HUDEP-2 (cell line): ENCODE data around the gene MPL.

Source experiments
- DNase-seq, 76 experiments: peaks; one replicate each; lab custom pipeline; 2025; ENCODE audit not compliant: unreplicated experiment in 76 of 76; lab: John Stamatoyannopoulos, UW

Gene MPL

DNA sequence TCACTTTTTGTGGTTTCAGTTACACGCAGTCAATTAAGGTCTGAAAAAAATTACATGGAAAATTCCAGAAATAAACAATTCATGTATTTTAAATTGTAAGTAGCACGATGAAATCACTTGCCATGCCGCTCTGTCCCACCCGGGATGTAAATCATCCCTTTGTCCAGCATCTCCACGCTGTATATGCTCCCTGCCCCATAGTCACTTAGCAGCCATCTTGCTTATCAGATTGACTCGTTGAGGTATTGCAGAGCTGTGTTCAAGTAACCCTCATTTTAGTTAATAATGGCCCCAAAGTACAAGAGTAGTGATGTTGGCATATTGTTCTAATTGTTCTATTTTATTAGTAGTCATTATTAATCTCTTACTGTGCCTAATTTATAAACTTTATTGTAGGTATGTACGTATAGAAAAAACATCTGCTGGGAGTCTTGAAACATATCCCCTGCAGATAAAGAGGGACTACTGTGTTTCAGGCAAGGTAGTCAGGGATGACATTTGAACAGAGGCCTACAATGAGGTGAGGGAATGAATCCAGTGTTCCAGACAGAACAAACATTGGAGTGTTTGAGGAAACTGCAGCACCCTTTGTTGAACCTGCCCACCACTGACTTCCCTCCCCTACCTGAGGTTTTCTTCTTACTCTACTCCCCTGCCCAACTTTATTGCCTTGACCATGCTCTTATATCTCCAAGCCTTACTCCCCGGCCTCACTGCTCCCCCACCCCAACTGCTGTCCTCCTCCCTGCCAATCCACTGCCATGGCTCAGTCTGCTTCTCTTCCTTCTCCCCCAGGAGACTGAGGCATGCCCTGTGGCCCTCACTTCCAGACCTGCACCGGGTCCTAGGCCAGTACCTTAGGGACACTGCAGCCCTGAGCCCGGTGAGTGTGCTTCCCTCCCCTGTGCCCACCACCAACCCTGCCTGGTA is 14.1 kb downstream of the MPL start:
- no peak for DNase-seq

DNA sequence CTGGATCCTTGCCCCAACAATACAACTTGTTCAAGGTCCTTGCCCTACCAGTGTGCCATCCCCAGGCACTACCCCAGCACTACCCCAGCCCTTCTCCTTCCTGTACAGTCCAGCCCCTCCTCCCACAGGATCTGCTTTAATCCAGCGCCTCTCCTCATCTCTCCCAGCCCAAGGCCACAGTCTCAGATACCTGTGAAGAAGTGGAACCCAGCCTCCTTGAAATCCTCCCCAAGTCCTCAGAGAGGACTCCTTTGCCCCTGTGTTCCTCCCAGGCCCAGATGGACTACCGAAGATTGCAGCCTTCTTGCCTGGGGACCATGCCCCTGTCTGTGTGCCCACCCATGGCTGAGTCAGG is 14.7 kb downstream of the MPL start:
- DNase-seq: no peak

DNA sequence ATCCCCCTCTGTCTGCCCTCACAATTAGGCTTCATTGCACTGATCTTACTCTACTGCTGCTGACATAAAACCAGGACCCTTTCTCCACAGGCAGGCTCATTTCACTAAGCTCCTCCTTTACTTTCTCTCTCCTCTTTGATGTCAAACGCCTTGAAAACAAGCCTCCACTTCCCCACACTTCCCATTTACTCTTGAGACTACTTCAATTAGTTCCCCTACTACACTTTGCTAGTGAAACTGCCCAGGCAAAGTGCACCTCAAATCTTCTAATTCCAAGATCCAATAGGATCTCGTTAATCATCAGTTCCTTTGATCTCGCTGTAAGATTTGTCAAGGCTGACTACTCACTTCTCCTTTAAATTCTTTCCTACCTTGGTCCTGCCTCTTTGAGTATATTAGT is 15.3 kb downstream of the MPL start:
- no peak for DNase-seq

DNA sequence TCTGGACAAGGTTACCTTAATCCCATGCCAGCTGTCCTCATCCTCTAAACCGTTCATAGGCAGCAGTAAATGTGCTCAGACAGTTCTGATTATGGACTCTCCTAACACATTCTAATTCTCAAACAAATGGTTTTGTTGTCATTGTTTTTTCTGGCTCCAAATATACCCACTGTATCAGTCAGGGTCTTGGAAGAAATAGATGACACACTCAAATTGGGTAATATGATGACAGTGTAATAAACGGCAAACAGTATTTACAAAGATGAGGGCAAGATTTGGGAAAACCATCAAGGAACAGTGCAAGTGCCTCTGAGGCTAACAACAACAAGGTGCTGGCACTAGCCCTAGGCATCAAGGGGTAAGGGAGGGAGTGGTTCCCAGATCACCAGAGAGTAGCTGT is 16.9 kb downstream of the MPL start:
- DNase-seq: no peak

DNA sequence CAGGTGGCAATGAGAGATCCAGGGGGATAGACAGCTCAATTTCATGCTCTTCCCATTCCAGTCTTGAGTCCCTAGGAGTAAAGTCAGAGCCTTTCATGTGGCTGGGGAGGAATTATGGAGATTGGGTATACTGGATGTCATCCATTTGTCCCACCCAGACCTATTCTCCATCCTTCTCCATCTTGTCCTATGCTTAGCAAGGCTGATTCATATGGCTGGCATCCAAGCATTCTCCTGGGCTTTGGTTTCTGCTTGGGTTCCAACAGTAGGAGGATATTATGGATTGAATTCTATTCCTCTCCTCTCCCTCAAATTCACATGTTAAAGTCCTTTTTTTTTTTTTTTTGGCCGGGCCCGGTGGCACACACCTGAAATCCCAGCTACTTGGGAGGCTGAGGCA is 17.3 kb downstream of the MPL start:
- DNase-seq: no peak

DNA sequence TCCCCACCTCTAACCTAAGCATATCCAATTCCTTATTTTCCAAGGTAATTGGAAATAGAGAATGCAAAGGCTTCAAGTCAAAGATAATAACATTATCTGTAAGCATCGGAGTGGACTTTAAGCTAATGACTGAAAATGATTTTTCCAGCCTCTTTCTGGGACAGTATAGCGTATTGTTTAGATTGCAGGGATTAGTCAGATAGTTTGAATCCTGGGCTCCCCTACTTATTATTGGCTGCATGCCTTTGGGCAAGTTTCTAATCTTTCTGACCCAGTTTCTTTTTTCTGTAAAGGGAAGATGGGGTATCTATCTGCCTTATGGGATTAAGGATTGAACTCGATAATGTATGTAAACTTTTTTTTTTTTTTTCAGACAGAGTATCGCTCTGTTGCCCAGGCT is 19.6 kb downstream of the MPL start:
- no peak for DNase-seq

DNA sequence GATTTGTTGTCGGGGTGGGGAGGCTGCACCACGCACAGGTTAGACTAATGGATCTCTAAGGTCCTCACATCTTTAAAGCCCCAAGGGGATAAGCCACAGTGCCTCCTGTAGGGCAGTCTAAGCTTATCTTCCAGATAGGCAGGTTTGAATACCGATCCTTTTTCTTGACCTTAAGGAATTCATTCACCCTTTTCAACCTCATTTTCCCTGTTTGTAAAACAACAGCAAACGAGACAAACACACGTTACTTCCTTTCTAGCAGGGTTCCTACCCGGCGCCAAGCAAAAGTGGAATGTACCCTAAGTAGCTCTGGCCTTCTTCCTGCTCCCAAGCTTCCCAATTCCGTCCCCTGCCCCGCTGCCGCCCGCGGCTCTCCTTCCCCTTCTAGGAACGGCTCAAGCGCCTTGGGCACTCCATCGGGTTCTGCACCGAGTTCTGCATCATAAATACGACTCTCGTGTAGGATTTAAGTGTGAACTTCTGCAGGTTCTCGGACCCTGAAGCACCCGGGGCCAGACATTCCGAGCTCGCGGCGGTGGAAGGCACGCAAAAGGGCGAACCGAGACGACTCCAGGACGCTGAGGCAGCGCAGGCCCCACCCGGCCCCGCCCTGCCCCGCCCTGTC is 20.6 kb downstream of the MPL start:
- DNase-seq: peak in 25 of 76 experiments; percentile 3 to 72 (median 27)

DNA sequence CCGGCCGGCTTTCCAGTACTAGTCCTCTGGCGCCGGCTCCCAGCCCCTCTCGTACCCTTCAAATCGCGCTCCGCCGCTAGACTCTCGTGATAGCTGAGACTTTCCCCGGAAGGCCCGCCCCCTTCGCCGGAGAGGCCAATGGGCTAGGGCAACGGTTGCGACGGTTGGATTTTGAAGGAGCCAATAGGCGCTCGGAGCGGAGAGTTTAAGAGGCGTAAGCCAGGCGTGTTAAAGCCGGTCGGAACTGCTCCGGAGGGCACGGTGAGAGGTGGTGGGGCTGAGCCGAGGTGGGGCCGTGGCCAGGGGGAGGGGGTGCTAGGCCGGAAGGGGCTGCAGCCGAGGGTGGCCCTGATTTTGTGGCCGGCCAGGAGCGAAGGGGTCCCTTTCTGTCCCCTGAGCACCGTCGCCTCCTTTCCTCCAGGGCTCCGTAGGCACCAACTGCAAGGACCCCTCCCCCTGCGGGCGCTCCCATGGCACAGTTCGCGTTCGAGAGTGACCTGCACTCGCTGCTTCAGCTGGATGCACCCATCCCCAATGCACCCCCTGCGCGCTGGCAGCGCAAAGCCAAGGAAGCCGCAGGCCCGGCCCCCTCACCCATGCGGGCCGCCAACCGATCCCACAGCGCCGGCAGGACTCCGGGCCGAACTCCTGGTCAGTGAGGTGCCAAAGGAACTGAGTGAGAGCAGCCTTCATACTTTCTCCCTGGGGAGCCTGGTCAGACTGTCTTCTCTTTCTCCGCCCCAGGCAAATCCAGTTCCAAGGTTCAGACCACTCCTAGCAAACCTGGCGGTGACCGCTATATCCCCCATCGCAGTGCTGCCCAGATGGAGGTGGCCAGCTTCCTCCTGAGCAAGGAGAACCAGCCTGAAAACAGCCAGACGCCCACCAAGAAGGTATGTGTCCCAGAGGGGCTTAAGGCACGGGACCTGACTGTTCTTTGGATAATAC is 21.4 kb downstream of the MPL start, which contains the start of gene CDC20:
TSS of gene CDC20 (plus strand) at position 236 of the 948 bp plus-strand sequence. CDS start at position 471, 235 bp downstream.
- peak in 75 of 76 experiments; percentile 60 to 98 (median 96) for DNase-seq

DNA sequence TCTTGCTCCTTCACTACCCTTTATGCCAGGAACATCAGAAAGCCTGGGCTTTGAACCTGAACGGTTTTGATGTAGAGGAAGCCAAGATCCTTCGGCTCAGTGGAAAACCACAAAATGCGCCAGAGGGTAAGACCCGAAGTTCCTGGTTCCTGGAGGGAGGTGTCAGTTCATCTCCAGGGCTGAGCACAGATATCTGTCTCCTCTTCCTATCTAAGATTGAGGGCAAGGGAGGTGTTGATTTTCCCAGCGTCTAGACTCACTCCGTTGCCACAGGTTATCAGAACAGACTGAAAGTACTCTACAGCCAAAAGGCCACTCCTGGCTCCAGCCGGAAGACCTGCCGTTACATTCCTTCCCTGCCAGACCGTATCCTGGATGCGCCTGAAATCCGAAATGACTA is 22.1 kb downstream of the MPL start:
- no peak for DNase-seq

DNA sequence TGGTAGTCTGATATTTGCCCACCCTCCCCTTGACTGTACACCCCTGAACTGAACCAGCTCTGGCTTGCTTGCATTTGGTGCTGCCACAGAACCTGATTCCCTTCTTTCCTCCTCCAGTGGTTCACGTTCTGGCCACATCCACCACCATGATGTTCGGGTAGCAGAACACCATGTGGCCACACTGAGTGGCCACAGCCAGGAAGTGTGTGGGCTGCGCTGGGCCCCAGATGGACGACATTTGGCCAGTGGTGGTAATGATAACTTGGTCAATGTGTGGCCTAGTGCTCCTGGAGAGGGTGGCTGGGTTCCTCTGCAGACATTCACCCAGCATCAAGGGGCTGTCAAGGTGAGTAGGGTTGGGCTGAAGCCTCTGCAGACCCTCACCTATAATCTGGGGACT is 23.0 kb downstream of the MPL start:
- no peak for DNase-seq

DNA sequence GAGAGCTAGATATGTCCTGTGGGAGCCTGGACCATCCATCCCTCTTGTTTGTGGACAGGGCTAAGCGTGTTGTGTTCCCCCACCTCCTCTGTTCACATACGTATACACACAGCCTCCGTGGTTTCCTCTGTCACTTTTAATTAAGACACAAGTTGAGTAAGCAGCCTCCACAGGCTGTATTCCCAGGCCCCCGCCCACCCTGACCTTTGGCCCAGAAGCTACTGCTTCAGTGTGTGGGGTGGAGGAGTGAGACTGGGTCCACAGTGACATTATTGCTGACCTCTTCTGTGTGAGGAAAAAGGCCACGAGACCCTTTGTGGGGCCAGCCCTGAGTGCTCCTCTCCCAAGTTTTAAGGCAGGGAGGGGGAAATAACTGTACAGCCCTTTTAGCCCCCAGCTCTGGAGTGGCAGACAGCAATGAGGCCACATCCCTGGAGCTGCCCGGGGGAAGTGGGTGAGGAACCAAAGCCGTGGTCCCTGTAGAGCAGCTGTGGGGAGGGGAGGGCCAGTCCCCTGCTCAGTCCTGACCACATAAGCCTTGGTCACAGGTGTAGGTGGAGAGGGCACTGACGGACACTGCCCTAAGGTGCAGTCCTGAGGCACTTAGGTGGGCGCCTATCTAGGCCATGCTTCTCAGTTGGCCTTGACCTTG is 25.8 kb downstream of the MPL start:
- peak in 1 of 76 experiments; percentile 10 for DNase-seq

DNA sequence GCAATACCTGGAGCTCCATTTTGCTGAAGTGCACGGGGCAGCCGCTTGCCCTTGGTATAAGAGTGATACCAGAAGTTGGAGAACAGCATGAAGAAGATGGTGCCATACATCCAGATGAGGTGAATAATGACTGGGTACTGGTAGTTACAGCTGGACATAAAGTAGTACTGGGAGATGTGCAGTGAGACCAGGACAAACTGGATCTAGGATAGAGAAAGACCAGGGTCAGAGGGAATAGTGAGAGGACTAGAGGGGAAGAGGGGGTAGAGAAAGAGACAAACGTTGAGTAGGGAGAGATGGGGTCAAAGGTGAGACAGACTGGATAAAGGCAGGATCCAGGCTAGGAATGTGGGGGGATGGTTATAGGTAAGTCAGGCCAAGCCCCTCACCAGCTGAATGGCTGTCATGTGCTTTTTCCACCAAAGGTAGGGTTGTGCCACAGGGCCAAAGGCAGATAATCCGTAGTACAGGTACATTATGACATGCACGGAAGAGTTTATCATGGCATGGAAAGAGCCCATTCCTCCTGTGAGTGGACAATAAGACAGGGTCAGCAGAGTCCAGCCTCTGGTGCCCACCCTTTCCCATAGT is 26.4 kb downstream of the MPL start:
- DNase-seq: no peak

DNA sequence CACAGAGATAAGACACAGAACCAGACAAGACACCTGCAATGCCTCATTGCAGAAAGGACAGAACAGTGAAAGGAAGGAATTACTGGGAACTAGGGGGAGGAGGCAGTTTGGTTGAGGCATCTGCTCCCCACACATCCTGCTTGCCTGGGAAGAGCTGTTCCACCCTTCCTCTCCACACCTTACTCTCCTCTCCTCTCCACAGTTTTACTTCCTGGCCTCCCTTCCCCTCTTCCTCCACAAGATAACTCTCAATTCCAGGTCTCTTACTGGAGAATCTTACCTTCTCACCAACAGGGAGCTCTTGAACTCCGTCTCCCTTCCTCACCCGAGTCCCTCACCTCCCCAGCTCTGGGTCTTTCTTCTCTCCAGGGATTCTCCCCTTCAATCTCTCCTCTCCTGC is 28.1 kb downstream of the MPL start:
- no peak for DNase-seq

DNA sequence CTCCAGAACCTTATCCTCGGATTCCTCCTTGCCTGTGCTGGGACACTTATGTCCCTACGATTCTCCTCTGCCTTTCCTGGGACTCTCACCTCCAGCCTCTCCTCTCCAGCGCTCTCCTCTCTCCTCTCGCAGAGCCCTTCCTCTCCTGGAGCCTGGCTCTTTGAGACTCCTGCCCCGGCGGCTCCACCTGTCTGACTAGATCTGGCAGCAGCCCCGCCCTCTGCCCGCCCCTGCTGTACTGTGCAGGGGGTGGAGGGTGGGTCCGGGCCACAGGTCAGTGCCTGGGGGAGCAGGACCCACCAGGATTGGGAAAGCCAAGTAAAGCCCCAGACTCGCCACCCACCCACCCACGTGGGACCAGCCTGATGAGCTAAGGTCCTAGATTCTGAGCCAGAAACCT is 28.6 kb downstream of the MPL start:
- DNase-seq: peak in 6 of 76 experiments; percentile 8 to 24 (median 13)

DNA sequence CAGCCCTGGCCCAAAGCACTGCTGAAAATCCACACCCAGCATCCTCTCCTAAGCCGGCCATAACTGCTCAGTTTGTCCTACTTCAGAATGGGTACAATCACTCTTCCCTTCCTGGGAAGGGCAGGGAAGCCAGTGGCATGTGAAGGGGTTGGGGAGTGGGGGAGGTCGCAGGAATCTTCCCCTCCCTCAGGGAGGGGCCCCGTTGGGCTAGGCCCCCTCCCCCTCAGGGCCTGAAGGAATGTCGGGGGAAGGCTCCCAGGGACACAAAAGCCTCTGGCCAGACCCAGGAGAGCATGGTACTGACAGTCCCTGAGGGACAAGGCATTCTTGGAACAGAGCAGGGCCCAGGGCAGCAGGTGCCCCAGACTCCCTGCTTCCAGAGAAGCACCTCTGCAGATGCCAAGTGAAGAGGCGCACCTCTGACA is 29.0 kb downstream of the MPL start:
- no peak for DNase-seq

DNA sequence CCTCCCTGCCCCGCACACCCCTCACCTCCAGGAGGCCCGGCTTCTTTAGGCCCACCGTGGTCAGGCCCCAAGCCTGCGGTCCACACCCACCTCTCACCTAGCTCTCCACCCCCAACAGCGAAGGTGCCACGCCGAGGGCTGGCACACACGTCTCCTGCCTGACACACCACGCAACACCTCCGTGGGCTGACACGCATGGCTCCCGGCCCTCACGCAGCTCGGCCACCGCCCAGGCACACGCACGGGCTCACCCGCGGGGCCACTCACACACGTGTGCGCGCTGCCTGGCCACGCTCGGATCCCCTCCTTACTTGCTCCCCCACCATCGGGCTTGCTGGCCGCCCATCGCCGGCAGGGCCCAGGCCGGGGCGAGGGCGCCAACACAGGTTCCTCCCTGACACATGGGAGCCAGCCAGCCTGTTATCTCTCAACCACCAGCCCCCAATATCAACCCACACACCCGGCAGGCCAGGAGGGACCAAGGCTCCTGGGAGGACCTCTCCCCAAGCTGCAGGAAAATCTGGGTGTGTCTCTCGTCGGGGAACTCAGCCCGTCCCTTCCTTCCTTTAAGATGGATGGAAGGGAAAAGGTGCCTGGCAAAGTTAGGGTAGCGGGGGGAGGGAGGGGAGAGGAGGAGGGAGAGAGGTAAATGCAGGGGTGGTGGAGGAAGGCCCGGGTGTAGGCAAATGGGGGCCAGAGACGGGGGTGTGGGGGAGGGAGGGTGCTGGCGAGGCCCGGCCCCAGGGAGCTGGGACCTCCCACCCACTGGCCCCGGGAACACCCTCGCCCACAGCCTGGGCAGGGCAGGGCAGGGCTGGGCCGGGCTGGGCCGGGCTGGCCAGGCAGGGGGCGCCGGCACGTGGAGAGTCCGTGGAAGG is 29.6 kb downstream of the MPL start:
- DNase-seq: peak in 73 of 76 experiments; percentile 18 to 90 (median 77)

DNA sequence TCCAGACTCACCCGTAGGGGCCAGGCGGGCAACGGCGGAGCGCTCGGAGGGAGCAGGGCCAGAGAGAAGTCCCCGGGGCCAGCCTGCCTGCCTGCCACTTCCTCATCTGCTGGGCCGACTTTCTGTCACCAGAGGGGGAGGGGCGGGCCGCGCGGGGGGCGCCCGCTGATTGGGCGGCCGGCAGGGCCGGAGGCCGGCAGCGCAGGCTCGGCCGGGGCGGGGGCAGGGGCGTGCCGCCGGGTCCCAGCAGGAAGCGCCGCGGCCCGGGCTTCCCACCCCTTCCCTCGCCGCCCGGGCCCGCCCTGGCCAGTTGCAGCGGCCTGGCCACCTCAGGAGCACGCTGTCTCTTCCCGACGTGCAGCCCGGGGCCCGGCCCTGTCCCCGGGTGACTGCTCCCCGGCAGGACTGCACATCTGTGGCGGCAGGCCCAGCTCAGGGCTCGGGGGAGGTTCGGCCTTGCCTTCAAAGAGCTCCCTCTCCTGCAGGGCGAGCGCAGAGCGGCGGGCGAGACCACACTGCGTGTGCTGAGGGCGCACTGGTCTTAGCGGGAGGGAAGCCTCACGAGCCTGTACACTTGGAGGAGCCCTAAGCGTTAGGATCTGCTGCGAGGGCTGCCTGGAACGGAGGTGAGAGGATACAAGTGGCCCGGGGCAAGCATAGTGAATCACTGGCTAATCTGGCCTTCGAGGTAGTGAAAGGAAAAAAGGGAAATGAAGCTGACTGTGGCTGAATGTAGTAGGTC is 30.5 kb downstream of the MPL start, which contains the start of gene ELOVL1:
TSS of gene ELOVL1 (minus strand) at position 108 of the 742 bp plus-strand sequence. CDS start 2,402 bp downstream, outside the sequence.
- DNase-seq: peak in 75 of 76 experiments; percentile 24 to 92 (median 82)

DNA sequence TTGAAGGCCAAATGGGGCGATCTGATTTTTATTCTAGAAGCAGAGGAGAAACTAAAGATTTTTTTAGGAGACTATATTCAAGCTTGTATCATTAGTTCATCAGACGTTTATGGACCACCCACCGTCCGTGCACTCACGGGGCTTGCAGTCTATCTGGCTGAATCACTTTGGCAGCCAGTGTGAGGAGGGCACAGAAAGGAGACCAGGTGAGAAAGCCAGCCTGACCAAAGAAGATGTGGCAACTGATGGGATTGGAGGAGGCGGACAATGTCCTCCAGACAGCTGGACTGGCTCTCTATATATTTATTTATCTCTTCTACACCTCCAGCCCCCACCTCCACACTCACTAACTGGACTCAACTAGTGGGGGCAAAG is 31.0 kb downstream of the MPL start:
- no peak for DNase-seq
